Neural progenitor cell (in vitro differentiated cells): Measurements from ENCODE around the gene FKBP1A. TPM values are rescaled to one million over a fixed set of nuclear protein-coding genes. Genes with fewer than 3 reads are reported as not detected.

Experiments used
- DNase-seq: peaks from one replicate; pipeline ENCODE4 v3.0.0-alpha.2; 2016; ENCODE audit warnings: low spot score
- H2AFZ ChIP-seq: fragments of 200-600 bp; sonication (generic); replicated peaks from 2 replicates; pipeline ENCODE4 v1.6.1; 2016; ENCODE audit warnings: antibody characterized with exemption
- H3F3A ChIP-seq: fragments of 200-600 bp; sonication (generic); 2 replicates; pipeline ENCODE4 v1.6.1; 2016; ENCODE audit warnings: antibody characterized with exemption, low read depth
- H3K27ac ChIP-seq: fragments of 200-600 bp; sonication (generic); 2 replicates; pipeline ENCODE4 v1.5.1; 2016; ENCODE audit warnings: mild to moderate bottlenecking
- H3K27me3 ChIP-seq: fragments of 200-600 bp; sonication (generic); 2 replicates; pipeline ENCODE4 v1.6.1; 2016; ENCODE audit warnings: mild to moderate bottlenecking, moderate library complexity
- H3K36me3 ChIP-seq: fragments of 200-600 bp; sonication (generic); 2 replicates; pipeline ENCODE4 v1.5.1; 2016
- H3K4me1 ChIP-seq: fragments of 200-600 bp; sonication (generic); 2 replicates; pipeline ENCODE4 v1.6.1; 2016; ENCODE audit warnings: mixed run types
- H3K4me2 ChIP-seq: fragments of 200-600 bp; sonication (generic); 2 replicates; pipeline ENCODE4 v1.6.1; 2016
- H3K4me3 ChIP-seq: fragments of 200-600 bp; sonication (generic); 2 replicates; pipeline ENCODE4 v1.5.1; 2016
- H3K79me2 ChIP-seq: fragments of 200-600 bp; sonication (generic); 2 replicates; pipeline ENCODE4 v1.6.1; 2016; ENCODE audit warnings: low read depth
- H3K9ac ChIP-seq: fragments of 200-600 bp; sonication (generic); 2 replicates; pipeline ENCODE4 v1.6.1; 2016
- H3K9me3 ChIP-seq: fragments of 200-600 bp; sonication (generic); 2 replicates; pipeline ENCODE4 v1.5.1; 2016; ENCODE audit warnings: low read depth
- H4K20me1 ChIP-seq: fragments of 200-600 bp; sonication (generic); 2 replicates; pipeline ENCODE4 v1.6.1; 2016; ENCODE audit warnings: low read depth
- H3K27ac Mint-ChIP-seq: 3 replicates; pipeline ENCODE4 v1.8.0; 2021; ENCODE audit warnings: mixed read lengths
- H3K27me3 Mint-ChIP-seq: 2 replicates; pipeline ENCODE4 v1.8.0; 2022; ENCODE audit warnings: low read depth, mild to moderate bottlenecking, inconsistent platforms, moderate library complexity, mixed read lengths; ENCODE audit not compliant: insufficient read depth
- H3K36me3 Mint-ChIP-seq: 3 replicates; pipeline ENCODE4 v1.8.0; 2021; ENCODE audit warnings: mixed read lengths
- H3K4me1 Mint-ChIP-seq: 3 replicates; pipeline ENCODE4 v1.8.0; 2021; ENCODE audit warnings: mixed read lengths
- H3K4me3 Mint-ChIP-seq: 3 replicates; pipeline ENCODE4 v1.8.0; 2021; ENCODE audit warnings: mild to moderate bottlenecking, moderate library complexity, mixed read lengths
- H3K9me3 Mint-ChIP-seq: 3 replicates; pipeline ENCODE4 v1.8.0; 2020; ENCODE audit warnings: mixed read lengths
- CTCF ChIP-seq: fragments of 200-600 bp; sonication (generic); IDR thresholded peaks from 2 replicates; pipeline ENCODE4 v1.5.1; 2017; ENCODE audit warnings: antibody characterized with exemption, mild to moderate bottlenecking
- EZH2 ChIP-seq: fragments of 200-600 bp; sonication (generic); IDR thresholded peaks from 2 replicates; pipeline ENCODE4 v1.6.1; 2017; ENCODE audit warnings: antibody characterized with exemption, mild to moderate bottlenecking, moderate library complexity
- EZH2phosphoT487 ChIP-seq: fragments of 200-600 bp; sonication (generic); IDR thresholded peaks from 2 replicates; pipeline ENCODE4 v1.6.1; 2017; ENCODE audit warnings: antibody characterized with exemption
- total RNA-seq: library from RNA; depleted of rRNA; stranded (reverse); fragments of >200 nt; gene quantifications from 2 replicates; pipeline ENCODE4 v1.2.3, GENCODE V29; 2015; ENCODE audit warnings: low replicate concordance

FKBP1A gene
- total RNA-seq, 1 donor from 2014 or later, result 128 TPM

GRCh38 chr20:1370548-1371110, 22.2 kb downstream of the FKBP1A start:
- Histone ChIP-seq H3K4me3 (no peak overlapping the region), H3K9ac (no peak overlapping the region), H3K4me1 (peaks cover 4% of the 10 kb centered on the region), H3K9me3 (no peaks in the 10 kb centered on the region), H3K36me3 (no peaks in the 10 kb centered on the region), H2AFZ (no peak overlapping the region), H3K79me2 (peaks cover 19% of the 10 kb centered on the region), H3F3A (no peaks in the 10 kb centered on the region), H3K27ac (no peak overlapping the region), H3K4me2 (no peak overlapping the region), H4K20me1 (peaks cover 42% of the 10 kb centered on the region), H3K27me3 (no peaks in the 10 kb centered on the region)
- no peak for TF ChIP-seq EZH2phosphoT487
- TF ChIP-seq EZH2, result no peak
- TF ChIP-seq CTCF, result no peak
- Mint-ChIP-seq H3K4me1 (peaks cover 4% of the 10 kb centered on the region), H3K27me3 (peaks cover 3% of the 10 kb centered on the region), H3K9me3 (no peaks in the 10 kb centered on the region), H3K4me3 (no peak overlapping the region), H3K27ac (no peak overlapping the region), H3K36me3 (peaks cover 34% of the 10 kb centered on the region)
- no peak for DNase-seq

- H3K4me1 Mint-ChIP-seq, result no peaks in the 10 kb centered on the region
- H3K4me3 Mint-ChIP-seq, result no peak overlapping the region
- H3K4me1 ChIP-seq, result peaks cover 4% of the 10 kb centered on the region
- H3K4me2 ChIP-seq, result no peak overlapping the region
- H4K20me1 ChIP-seq, result peaks cover 35% of the 10 kb centered on the region
- peaks cover 37% of the 10 kb centered on the region for H3K36me3 Mint-ChIP-seq
- H3K27ac Mint-ChIP-seq, result no peak overlapping the region
- H3K9me3 ChIP-seq, result no peaks in the 10 kb centered on the region
- H3K27me3 ChIP-seq, result no peaks in the 10 kb centered on the region
- no peak overlapping the region for H2AFZ ChIP-seq
- no peak overlapping the region for H3K9ac ChIP-seq
- peaks cover 14% of the 10 kb centered on the region for H3K79me2 ChIP-seq
- H3K9me3 Mint-ChIP-seq, result no peaks in the 10 kb centered on the region
- H3K4me3 ChIP-seq, result no peak overlapping the region
- H3K27me3 Mint-ChIP-seq, result peaks cover 3% of the 10 kb centered on the region
- H3F3A ChIP-seq, result no peaks in the 10 kb centered on the region
- DNase-seq, result no peak
- TF ChIP-seq EZH2phosphoT487 (no peak), EZH2 (no peak), CTCF (no peak)
- H3K27ac ChIP-seq, result no peak overlapping the region
- no peaks in the 10 kb centered on the region for H3K36me3 ChIP-seq
Measured at GRCh38 chr20:1369970-1370369, 22.9 kb downstream of the FKBP1A start.

GRCh38 chr20:1368448-1369199, 24.2 kb downstream of the FKBP1A start:
- no peaks in the 10 kb centered on the region for H3K4me1 ChIP-seq
- no peak overlapping the region for H3K27ac ChIP-seq
- no peaks in the 10 kb centered on the region for H3K27me3 ChIP-seq
- no peak overlapping the region for H3K4me3 ChIP-seq
- no peak overlapping the region for H2AFZ ChIP-seq
- no peak overlapping the region for H3K9ac ChIP-seq
- H3K36me3 ChIP-seq, result no peaks in the 10 kb centered on the region
- DNase-seq, result no peak
- no peak overlapping the region for H3K4me2 ChIP-seq
- peaks cover 2% of the 10 kb centered on the region for H3K79me2 ChIP-seq
- Mint-ChIP-seq H3K27ac (no peak overlapping the region), H3K4me1 (no peaks in the 10 kb centered on the region), H3K36me3 (peaks cover 40% of the 10 kb centered on the region), H3K9me3 (no peaks in the 10 kb centered on the region), H3K27me3 (peaks cover 3% of the 10 kb centered on the region), H3K4me3 (no peak overlapping the region)
- H3F3A ChIP-seq, result no peaks in the 10 kb centered on the region
- TF ChIP-seq EZH2phosphoT487 (no peak), EZH2 (no peak), CTCF (no peak)
- H3K9me3 ChIP-seq, result no peaks in the 10 kb centered on the region
- peaks cover 22% of the 10 kb centered on the region for H4K20me1 ChIP-seq
